Peyer's patch (tissue), 4 donors: ENCODE measurements around the gene MAP2K5.

Experiments used
- POLR2A ChIP-seq, 2 donors: fragments of 450-650 bp; IDR thresholded peaks; one replicate each; pipeline ENCODE4 v1.5.1; 2017; ENCODE audit warnings: antibody characterized with exemption in 2 of 2, mild to moderate bottlenecking in 2 of 2, moderate library complexity in 2 of 2
- TF ChIP-seq, protein P1 (sequence below), 6 experiments: fragments of 450-650 bp in 4 of 6; fragments of 200-600 bp in 2 of 6; sonication (generic) in 1 of 6; IDR thresholded peaks; one replicate each; pipeline ENCODE4 v1.5.1; 2017 to 2019; ENCODE audit warnings: antibody characterized with exemption in 6 of 6, mild to moderate bottlenecking in 3 of 6, moderate library complexity in 1 of 6

DNA sequence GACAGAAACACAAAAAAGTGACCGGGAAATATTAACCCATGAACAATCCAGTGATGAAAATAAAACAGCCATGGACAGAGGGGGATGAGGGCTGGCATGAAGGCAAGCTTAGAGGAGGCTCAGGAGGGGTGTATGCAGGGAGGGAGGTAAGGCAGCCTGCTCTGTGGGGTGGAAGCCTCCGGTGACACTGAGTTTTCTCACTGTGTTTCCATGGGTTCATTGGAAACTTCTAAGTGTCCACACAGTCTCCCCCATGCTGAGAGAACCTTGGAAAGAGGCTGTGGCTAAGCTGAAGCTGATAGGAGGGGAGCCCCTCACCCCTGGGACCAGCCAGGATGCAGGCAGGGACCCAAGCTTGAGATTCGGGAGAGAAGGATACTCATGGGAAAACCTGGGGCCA is 276.0 kb downstream of the MAP2K5 start:
- TF ChIP-seq, protein P1, sequence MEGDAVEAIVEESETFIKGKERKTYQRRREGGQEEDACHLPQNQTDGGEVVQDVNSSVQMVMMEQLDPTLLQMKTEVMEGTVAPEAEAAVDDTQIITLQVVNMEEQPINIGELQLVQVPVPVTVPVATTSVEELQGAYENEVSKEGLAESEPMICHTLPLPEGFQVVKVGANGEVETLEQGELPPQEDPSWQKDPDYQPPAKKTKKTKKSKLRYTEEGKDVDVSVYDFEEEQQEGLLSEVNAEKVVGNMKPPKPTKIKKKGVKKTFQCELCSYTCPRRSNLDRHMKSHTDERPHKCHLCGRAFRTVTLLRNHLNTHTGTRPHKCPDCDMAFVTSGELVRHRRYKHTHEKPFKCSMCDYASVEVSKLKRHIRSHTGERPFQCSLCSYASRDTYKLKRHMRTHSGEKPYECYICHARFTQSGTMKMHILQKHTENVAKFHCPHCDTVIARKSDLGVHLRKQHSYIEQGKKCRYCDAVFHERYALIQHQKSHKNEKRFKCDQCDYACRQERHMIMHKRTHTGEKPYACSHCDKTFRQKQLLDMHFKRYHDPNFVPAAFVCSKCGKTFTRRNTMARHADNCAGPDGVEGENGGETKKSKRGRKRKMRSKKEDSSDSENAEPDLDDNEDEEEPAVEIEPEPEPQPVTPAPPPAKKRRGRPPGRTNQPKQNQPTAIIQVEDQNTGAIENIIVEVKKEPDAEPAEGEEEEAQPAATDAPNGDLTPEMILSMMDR (IDR thresholded peaks at IDR 0.05): no peak
- no peak for TF ChIP-seq POLR2A (IDR thresholded peaks at IDR 0.05)
